Measurements from ENCODE around the gene TMEM235.
"Not testable (repeated sequence)": the region's sequence is repeated elsewhere in the genome, so short reads cannot be mapped to it uniquely, and the experiment has no call there.

The TMEM235 gene

GRCh38 chr17:78251773-78252103 lies 20.3 kb downstream of the TMEM235 start:
- no peak overlapping the region for H3K4me3 ChIP-seq (ENCODE audit: low read depth, low read length)
- no peak for TF ChIP-seq CTCF (IDR thresholded peaks at IDR 0.05; ENCODE audit: insufficient read depth, low read length, missing control alignments)
- POLR2A ChIA-PET = no interaction called here
- CTCF ChIA-PET = interaction anchor here (0.8 to 10.3 kb wide), 38 partner anchors 8 to 237 kb away, joined by 3 to 177 read pairs (median 5); partner anchors contain the start of genes AFMID, BIRC5, TK1 and TMEM235
- DNase-seq (ENCODE audit: low read depth, low spot score) = no peak

- no peak overlapping the region for H3K4me3 ChIP-seq (ENCODE audit: low read depth, low read length)
These were observed 20.7 kb downstream of the TMEM235 start for GRCh38 chr17:78252111-78252634.

GRCh38 chr17:78252701-78253635 lies 21.5 kb downstream of the TMEM235 start:
- TF ChIP-seq CTCF (IDR thresholded peaks at IDR 0.05; ENCODE audit: insufficient read depth, low read length, missing control alignments) = no peak
- no peak for DNase-seq (ENCODE audit: low read depth, low spot score)
- CTCF ChIA-PET = interaction anchor here (1.1 to 10.3 kb wide), 9 partner anchors 10 to 234 kb away, joined by 3 to 177 read pairs (median 17); no protein-coding TSS in a partner anchor
- no peak overlapping the region for H3K4me3 ChIP-seq (ENCODE audit: low read depth, low read length)
- POLR2A ChIA-PET = no interaction called here

More at GRCh38 chr17:78252111-78252634, 20.7 kb downstream of the TMEM235 start:
- CTCF ChIA-PET = interaction anchor here (0.9 to 10.3 kb wide), 29 partner anchors 9 to 238 kb away, joined by 3 to 177 read pairs (median 6); partner anchors contain the start of genes AFMID, TK1 and TMEM235
- no peak for TF ChIP-seq CTCF (IDR thresholded peaks at IDR 0.05; ENCODE audit: insufficient read depth, low read length, missing control alignments)
- POLR2A ChIA-PET = no interaction called here
- no peak for DNase-seq (ENCODE audit: low read depth, low spot score)

- DNase-seq (ENCODE audit: low read depth, low spot score); POLR2A ChIA-PET: not testable (repeated sequence)
- H3K4me3 ChIP-seq (ENCODE audit: low read depth, low read length) = peak overlapping the region; percentile 85
- CTCF ChIA-PET = interaction anchor here (1.1 to 10.3 kb wide), 3 partner anchors 9 to 168 kb away, joined by 3 to 177 read pairs (median 55); no protein-coding TSS in a partner anchor
These were observed 22.2 kb downstream of the TMEM235 start for GRCh38 chr17:78253636-78253945.

GRCh38 chr17:78253946-78254672 lies 22.7 kb downstream of the TMEM235 start:
- no peak for TF ChIP-seq CTCF (IDR thresholded peaks at IDR 0.05; ENCODE audit: insufficient read depth, low read length, missing control alignments)
- POLR2A ChIA-PET = no interaction called here
- peak overlapping the region; percentile 85 for H3K4me3 ChIP-seq (ENCODE audit: low read depth, low read length)
- CTCF ChIA-PET = interaction anchor here (0.6 to 10.3 kb wide), 9 partner anchors 8 to 167 kb away, joined by 3 to 177 read pairs (median 6); partner anchors contain the start of genes AFMID and TK1
- no peak for DNase-seq (ENCODE audit: low read depth, low spot score)

GRCh38 chr17:78255029-78255656 lies 23.7 kb downstream of the TMEM235 start:
- CTCF ChIA-PET = interaction anchor here (0.7 to 10.3 kb wide), 9 partner anchors 9 to 236 kb away, joined by 3 to 177 read pairs (median 5); partner anchors contain the start of genes AFMID and TK1
- POLR2A ChIA-PET = interaction anchor here (0.9 kb wide), 1 partner anchor 105 kb away, joined by 3 read pairs; the partner anchor contains the start of gene SOCS3

More at GRCh38 chr17:78255029-78255656, 23.7 kb downstream of the TMEM235 start:
- TF ChIP-seq CTCF (IDR thresholded peaks at IDR 0.05; ENCODE audit: insufficient read depth, low read length, missing control alignments) = no peak
- no peak overlapping the region for H3K4me3 ChIP-seq (ENCODE audit: low read depth, low read length)
- no peak for DNase-seq (ENCODE audit: low read depth, low spot score)

Data from AG04449 (cell line).